GM12878 (cell line): ENCODE results near the gene NANOS2. TPM values are rescaled to one million over a fixed set of nuclear protein-coding genes. Genes with fewer than 3 reads are reported as not detected.

Experiments
- BCL3 ChIP-seq: IDR thresholded peaks from 2 replicates; pipeline ENCODE4 v1.6.1; 2011; ENCODE audit warnings: borderline replicate concordance, low read depth, mild to moderate bottlenecking, moderate library complexity, low read length; ENCODE audit not compliant: insufficient read depth, poor library complexity, severe bottlenecking
- CHD1 ChIP-seq: IDR thresholded peaks from 2 replicates; pipeline ENCODE4 v1.6.1; 2012; ENCODE audit warnings: low read depth, low read length, improper control_type of control experiment
- FOXM1 ChIP-seq: IDR thresholded peaks from 2 replicates; pipeline ENCODE4 v1.6.1; 2012; ENCODE audit warnings: low read depth, mild to moderate bottlenecking, inconsistent platforms, low read length, moderate library complexity
- HDAC2 ChIP-seq: fragments of 200-600 bp; sonication (generic); IDR thresholded peaks from 2 replicates; pipeline ENCODE4 v1.6.1; 2017
- IRF5 ChIP-seq: fragments of 450-650 bp; IDR thresholded peaks from 2 replicates; pipeline ENCODE4 v1.6.1; 2017; ENCODE audit warnings: borderline replicate concordance
- NR2C2 ChIP-seq: IDR thresholded peaks from 2 replicates; pipeline ENCODE4 v1.6.1; 2011; ENCODE audit warnings: borderline replicate concordance, low read depth; ENCODE audit not compliant: control insufficient read depth, insufficient read length
- PKNOX1 ChIP-seq: fragments of 450-650 bp; IDR thresholded peaks from 2 replicates; pipeline ENCODE4 v1.6.1; 2016; ENCODE audit warnings: mild to moderate bottlenecking
- SIX5 ChIP-seq: IDR thresholded peaks from 2 replicates; pipeline ENCODE4 v1.6.1; 2011; ENCODE audit warnings: mild to moderate bottlenecking, low read depth, low read length, moderate library complexity; ENCODE audit not compliant: severe bottlenecking
- SMAD5 ChIP-seq: IDR thresholded peaks from 2 replicates; pipeline ENCODE4 v1.6.1; 2016; ENCODE audit warnings: antibody characterized with exemption, low read depth
- SMARCA5 ChIP-seq: fragments of 450-650 bp; IDR thresholded peaks from 2 replicates; pipeline ENCODE4 v1.6.1; 2017; ENCODE audit warnings: mild to moderate bottlenecking
- TCF12 ChIP-seq: IDR thresholded peaks from 2 replicates; pipeline ENCODE4 v1.6.1; 2011; ENCODE audit warnings: low read depth, mild to moderate bottlenecking, low read length
- ZBTB11 ChIP-seq: fragments of 450-650 bp; formaldehyde crosslinking; IDR thresholded peaks from 2 replicates; pipeline ENCODE4 v1.5.0; 2022; ENCODE audit warnings: mild to moderate bottlenecking, missing genetic modification characterization
- ZNF207 ChIP-seq: fragments of 450-650 bp; IDR thresholded peaks from 2 replicates; pipeline ENCODE4 v1.6.1; 2014; ENCODE audit warnings: antibody characterized with exemption, mild to moderate bottlenecking, borderline replicate concordance
- ZNF384 ChIP-seq: IDR thresholded peaks from 2 replicates; pipeline ENCODE4 v1.6.1; 2012; ENCODE audit warnings: low read depth, mild to moderate bottlenecking, low read length, improper control_type of control experiment, borderline replicate concordance
- polyA plus RNA-seq, 11 experiments: library from polyadenylated mRNA; depleted of rRNA in 4 of 11; unstranded in 6 of 11; stranded (reverse) in 5 of 11; fragments of >200 nt; fragmentation: Nextera tagmentation in 4 of 11; fragmentation: Illumina TruSeq in 1 of 11; extraction: Ambion mirVana in 4 of 11; extraction: Trizol in 1 of 11; gene quantifications; 1 replicate in 1 of 11; 2 replicates in 10 of 11; pipeline versions ENCODE4 v1.2.1 to v1.2.3, GENCODE V29; 2011 to 2016; ENCODE audit warnings: inconsistent platforms in 2 of 11, missing spikeins in 2 of 11, low read depth in 1 of 11
- total RNA-seq, 4 experiments: library from RNA; depleted of rRNA in 3 of 4; stranded (reverse); fragments of >200 nt in 3 of 4; fragmentation: Illumina TruSeq in 1 of 4; extraction: Trizol in 1 of 4; gene quantifications; 2 replicates each; pipeline versions ENCODE4 v1.2.1 to v1.2.3, GENCODE V29; 2013 to 2021
- TF ChIP-seq, protein P1 (sequence below): IDR thresholded peaks from 2 replicates; pipeline ENCODE4 v1.6.1; 2011; ENCODE audit warnings: low read depth, low read length, improper control_type of control experiment, borderline replicate concordance
- TF ChIP-seq, protein P2 (sequence below): fragments of 450-650 bp; IDR thresholded peaks from 2 replicates; pipeline ENCODE4 v1.6.1; 2017; ENCODE audit warnings: mild to moderate bottlenecking, moderate library complexity

Gene NANOS2
- total and polyA plus RNA-seq, 10 of the 15 experiments (the other 5 are each of a cell fraction or from before 2014, with no cell fraction given), result not detected

DNA sequence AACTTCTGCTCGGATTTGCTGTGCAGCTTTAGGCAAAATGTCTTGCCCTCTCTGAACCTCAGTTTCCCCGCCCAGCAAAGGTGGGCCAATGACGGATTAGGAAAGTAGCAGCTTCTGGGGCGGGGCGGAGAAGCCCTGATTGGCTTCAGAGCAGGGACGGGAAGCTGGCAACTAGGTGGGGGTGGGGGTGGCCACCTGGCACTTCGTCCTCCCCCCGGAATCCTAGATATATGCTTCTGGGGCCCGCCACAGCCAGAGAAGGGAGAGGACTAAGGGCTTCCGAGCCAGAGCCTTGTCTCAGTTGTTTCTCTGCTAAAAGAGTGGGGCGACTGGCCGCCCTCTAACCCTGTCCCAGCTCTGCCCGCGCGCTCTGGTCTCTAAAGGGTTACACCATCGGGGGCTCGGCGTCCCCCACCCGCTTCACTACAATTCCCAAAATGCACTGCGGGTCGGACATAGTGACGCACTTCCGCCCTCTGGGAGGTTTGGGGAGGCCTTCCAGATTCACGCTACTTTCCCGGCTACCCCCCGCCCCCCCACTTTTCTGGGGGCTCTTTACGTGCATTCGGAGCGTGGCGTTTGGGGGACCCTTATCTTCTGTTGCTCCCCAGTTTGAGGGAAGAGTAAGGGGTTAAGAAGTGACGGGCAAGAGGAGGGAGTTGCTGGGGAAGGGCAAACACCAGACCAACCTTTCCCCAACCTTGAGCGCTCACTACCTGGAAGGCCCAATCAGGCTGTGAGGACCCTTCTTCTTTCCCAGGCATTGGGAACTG lies 28.0 kb downstream of the NANOS2 start (continued):
- TF ChIP-seq SIX5 (peak; percentile 85), IRF5 (no peak), TCF12 (0 out of 2 replicates have a peak, but pooled peaks have one; percentile 4), PKNOX1 (no peak), FOXM1 (no peak), NR2C2 (no peak), CHD1 (no peak), HDAC2 (0 out of 2 replicates have a peak, but pooled peaks have one; percentile 82), BCL3 (peak; percentile 12), SMARCA5 (peak; percentile 99), ZNF207 (no peak), ZBTB11 (CRISPR knock-in tag) (0 out of 2 replicates have a peak, but pooled peaks have one; percentile 20), ZNF384 (no peak), SMAD5 (peak; percentile 51; the same call in 1 of the 2 replicates)
- TF ChIP-seq, protein P1, sequence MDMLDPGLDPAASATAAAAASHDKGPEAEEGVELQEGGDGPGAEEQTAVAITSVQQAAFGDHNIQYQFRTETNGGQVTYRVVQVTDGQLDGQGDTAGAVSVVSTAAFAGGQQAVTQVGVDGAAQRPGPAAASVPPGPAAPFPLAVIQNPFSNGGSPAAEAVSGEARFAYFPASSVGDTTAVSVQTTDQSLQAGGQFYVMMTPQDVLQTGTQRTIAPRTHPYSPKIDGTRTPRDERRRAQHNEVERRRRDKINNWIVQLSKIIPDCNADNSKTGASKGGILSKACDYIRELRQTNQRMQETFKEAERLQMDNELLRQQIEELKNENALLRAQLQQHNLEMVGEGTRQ, result no peak
- TF ChIP-seq, protein P2, sequence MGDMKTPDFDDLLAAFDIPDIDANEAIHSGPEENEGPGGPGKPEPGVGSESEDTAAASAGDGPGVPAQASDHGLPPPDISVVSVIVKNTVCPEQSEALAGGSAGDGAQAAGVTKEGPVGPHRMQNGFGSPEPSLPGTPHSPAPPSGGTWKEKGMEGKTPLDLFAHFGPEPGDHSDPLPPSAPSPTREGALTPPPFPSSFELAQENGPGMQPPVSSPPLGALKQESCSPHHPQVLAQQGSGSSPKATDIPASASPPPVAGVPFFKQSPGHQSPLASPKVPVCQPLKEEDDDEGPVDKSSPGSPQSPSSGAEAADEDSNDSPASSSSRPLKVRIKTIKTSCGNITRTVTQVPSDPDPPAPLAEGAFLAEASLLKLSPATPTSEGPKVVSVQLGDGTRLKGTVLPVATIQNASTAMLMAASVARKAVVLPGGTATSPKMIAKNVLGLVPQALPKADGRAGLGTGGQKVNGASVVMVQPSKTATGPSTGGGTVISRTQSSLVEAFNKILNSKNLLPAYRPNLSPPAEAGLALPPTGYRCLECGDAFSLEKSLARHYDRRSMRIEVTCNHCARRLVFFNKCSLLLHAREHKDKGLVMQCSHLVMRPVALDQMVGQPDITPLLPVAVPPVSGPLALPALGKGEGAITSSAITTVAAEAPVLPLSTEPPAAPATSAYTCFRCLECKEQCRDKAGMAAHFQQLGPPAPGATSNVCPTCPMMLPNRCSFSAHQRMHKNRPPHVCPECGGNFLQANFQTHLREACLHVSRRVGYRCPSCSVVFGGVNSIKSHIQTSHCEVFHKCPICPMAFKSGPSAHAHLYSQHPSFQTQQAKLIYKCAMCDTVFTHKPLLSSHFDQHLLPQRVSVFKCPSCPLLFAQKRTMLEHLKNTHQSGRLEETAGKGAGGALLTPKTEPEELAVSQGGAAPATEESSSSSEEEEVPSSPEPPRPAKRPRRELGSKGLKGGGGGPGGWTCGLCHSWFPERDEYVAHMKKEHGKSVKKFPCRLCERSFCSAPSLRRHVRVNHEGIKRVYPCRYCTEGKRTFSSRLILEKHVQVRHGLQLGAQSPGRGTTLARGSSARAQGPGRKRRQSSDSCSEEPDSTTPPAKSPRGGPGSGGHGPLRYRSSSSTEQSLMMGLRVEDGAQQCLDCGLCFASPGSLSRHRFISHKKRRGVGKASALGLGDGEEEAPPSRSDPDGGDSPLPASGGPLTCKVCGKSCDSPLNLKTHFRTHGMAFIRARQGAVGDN, result peak; percentile 68; the same call in 1 of the 2 replicates
